Esophagus muscularis mucosa (tissue), 4 donors: ENCODE data around the gene STAT1. TPM values are rescaled to one million over a fixed set of nuclear protein-coding genes. Genes with fewer than 3 reads are reported as not detected.

Experiments used
- DNase-seq: peaks from one replicate; pipeline ENCODE4 v3.0.0-alpha.2; 2017; ENCODE audit errors: extremely low spot score
- H3K27ac ChIP-seq, 4 donors: fragments of 200-600 bp; sonication (generic); replicated peaks in 1 of 4; 1 replicate in 3 of 4; 2 replicates in 1 of 4; pipeline ENCODE4 v1.5.1; 2016 to 2019; ENCODE audit warnings: mild to moderate bottlenecking in 1 of 4
- H3K27me3 ChIP-seq, 4 donors: fragments of 200-600 bp; sonication (generic); one replicate each; pipeline versions ENCODE4 v1.5.1 to v1.6.0; 2016 to 2019
- H3K36me3 ChIP-seq, 4 donors: fragments of 200-600 bp; sonication (generic); one replicate each; pipeline ENCODE4 v1.5.1; 2016 to 2019
- H3K4me1 ChIP-seq, 4 donors: fragments of 200-600 bp; sonication (generic); one replicate each; pipeline ENCODE4 v1.5.1; 2016 to 2019
- H3K4me3 ChIP-seq, 4 donors: fragments of 200-600 bp; sonication (generic); 1 replicate in 2 of 4; 2 replicates in 2 of 4; pipeline ENCODE4 v1.5.1; 2016 to 2019; ENCODE audit warnings: mild to moderate bottlenecking in 4 of 4, moderate library complexity in 1 of 4
- H3K9me3 ChIP-seq, 4 donors: fragments of 200-600 bp; sonication (generic); 1 replicate in 3 of 4; 2 replicates in 1 of 4; pipeline ENCODE4 v1.5.1; 2016 to 2019
- EP300 ChIP-seq: sonication (generic); formaldehyde crosslinking; IDR thresholded peaks from one replicate; pipeline ENCODE4 v1.6.1; 2017; ENCODE audit warnings: antibody characterized with exemption
- POLR2A ChIP-seq: fragments of 450-650 bp; IDR thresholded peaks from one replicate; pipeline ENCODE4 v1.6.1; 2017; ENCODE audit warnings: antibody characterized with exemption, moderate library complexity, mild to moderate bottlenecking, low read depth
- POLR2AphosphoS5 ChIP-seq, 2 donors: sonication (generic); formaldehyde crosslinking; IDR thresholded peaks; one replicate each; pipeline ENCODE4 v1.6.1; 2017; ENCODE audit warnings: antibody characterized with exemption in 2 of 2
- WGBS: methylation state at CpG from one replicate; pipeline ENCODE4 v1.1.5; 2018; 5-methylcytosine and 5-hydroxymethylcytosine counted together
- intact Hi-C: fragments of 100-400 bp; cut with DNase I; formaldehyde crosslinking; loops from one replicate; pipeline ENCODE4 v1.15.1; 2023
- total RNA-seq, 4 donors: library from RNA; depleted of rRNA; stranded (reverse); fragments of >200 nt; gene quantifications; one replicate each; pipeline versions ENCODE4 v1.1.0 to v1.2.1, GENCODE V29; 2016
- TF ChIP-seq, protein P1 (sequence below), 3 experiments: fragments of 200-600 bp in 2 of 3; fragments of 450-650 bp in 1 of 3; sonication (generic) in 2 of 3; IDR thresholded peaks; one replicate each; pipeline ENCODE4 v1.5.1; 2017 to 2019; ENCODE audit warnings: antibody characterized with exemption in 3 of 3, mild to moderate bottlenecking in 2 of 3, moderate library complexity in 1 of 3

STAT1 gene
- total RNA-seq, 4 donors from 2014 or later = 44.2 to 57.3 (median 48.6) TPM

DNA sequence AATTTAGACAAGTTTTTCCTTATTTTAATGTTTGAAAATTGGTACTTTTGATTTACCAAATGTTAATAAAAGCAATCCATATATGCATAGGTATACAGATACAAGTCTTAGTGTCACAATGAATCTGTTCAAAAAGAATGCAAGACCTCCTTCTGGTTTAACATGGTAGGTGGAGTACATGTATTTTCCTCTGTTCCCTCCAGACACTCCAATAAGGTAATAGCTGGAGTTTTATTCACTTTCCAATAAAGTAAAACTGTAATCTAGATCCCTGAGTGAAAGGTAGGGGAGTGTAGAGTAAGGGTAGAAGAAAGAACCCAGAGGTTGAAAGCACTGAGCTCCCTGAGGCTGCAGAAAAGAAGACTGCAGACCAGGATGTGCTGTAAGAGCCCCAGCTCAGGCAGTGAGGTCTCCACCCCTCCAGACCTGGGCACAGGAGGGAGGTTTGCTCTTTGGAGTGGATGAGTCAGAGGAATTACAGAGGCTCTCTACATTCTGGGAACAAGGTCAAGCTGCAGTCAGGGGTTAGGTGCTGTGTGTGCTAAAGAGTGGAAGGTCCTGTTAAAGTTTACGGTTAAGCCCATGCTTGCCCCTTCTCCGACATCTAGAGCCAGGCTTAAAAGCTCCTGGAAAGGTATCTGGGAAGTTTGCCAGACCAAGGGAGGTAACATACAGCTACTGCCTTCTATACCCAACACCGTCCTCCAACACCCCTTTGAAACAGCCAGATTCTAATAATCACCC is 27.6 kb upstream of the STAT1 start:
- TF ChIP-seq EP300 (no peak), POLR2AphosphoS5 (IDR thresholded peaks at IDR 0.05) (no peak)
- TF ChIP-seq, protein P1, sequence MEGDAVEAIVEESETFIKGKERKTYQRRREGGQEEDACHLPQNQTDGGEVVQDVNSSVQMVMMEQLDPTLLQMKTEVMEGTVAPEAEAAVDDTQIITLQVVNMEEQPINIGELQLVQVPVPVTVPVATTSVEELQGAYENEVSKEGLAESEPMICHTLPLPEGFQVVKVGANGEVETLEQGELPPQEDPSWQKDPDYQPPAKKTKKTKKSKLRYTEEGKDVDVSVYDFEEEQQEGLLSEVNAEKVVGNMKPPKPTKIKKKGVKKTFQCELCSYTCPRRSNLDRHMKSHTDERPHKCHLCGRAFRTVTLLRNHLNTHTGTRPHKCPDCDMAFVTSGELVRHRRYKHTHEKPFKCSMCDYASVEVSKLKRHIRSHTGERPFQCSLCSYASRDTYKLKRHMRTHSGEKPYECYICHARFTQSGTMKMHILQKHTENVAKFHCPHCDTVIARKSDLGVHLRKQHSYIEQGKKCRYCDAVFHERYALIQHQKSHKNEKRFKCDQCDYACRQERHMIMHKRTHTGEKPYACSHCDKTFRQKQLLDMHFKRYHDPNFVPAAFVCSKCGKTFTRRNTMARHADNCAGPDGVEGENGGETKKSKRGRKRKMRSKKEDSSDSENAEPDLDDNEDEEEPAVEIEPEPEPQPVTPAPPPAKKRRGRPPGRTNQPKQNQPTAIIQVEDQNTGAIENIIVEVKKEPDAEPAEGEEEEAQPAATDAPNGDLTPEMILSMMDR (IDR thresholded peaks at IDR 0.05) = no peak
- Histone ChIP-seq H3K27ac (no peak overlapping the region), H3K4me3 (no peak overlapping the region), H3K27me3 (peaks cover 0 to 2% (median 0%) of the 10 kb centered on the region in 4 donors), H3K36me3 (no peaks in the 10 kb centered on the region), H3K9me3 (no peaks in the 10 kb centered on the region), H3K4me1 (no peaks in the 10 kb centered on the region)
- 100% methylated on average over 3 of the region's 3 CpGs for WGBS
- intact Hi-C loops = no loop called here
- no peak for DNase-seq

- H3K9me3 ChIP-seq = no peaks in the 10 kb centered on the region
- no peaks in the 10 kb centered on the region for H3K4me1 ChIP-seq
- intact Hi-C loops = no loop called here
- no peaks in the 10 kb centered on the region for H3K36me3 ChIP-seq
- no peak overlapping the region for H3K4me3 ChIP-seq
- TF ChIP-seq POLR2AphosphoS5 (IDR thresholded peaks at IDR 0.05) (no peak), EP300 (no peak), POLR2A (no peak)
- TF ChIP-seq, protein P1 (IDR thresholded peaks at IDR 0.05) = no peak
- no peak overlapping the region for H3K27ac ChIP-seq
- H3K27me3 ChIP-seq = no peaks in the 10 kb centered on the region
- 86% methylated on average over 1 of the region's 1 CpG for WGBS
- DNase-seq = no peak
Measured at GRCh38 chr2:191039616-191040015, 25.6 kb upstream of the STAT1 start.

DNA sequence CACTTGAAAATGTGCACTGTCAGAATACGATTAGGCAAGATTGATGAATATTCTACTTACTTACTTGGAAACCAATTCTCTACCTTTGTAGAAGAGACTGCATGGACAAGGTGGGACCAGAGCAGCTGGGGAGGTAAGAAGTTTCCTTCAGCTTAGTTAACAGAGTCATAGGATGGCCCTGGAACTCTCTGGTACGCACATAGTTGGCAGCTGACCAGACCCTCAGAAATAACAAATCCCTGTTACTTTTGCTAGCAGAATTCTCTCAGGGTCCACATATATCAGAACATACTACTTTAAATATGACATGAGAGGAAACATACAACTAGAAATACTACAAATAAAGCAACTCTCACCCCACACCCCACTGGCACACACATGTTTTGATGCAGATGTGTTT is 24.8 kb upstream of the STAT1 start:
- intact Hi-C loops = no loop called here
- TF ChIP-seq EP300 = no peak
- TF ChIP-seq POLR2AphosphoS5 (IDR thresholded peaks at IDR 0.05) = no peak
- TF ChIP-seq, protein P1 (IDR thresholded peaks at IDR 0.05) = no peak
- TF ChIP-seq POLR2A = no peak
- WGBS = 94% methylated on average over 2 of the region's 2 CpGs
- H3K36me3 ChIP-seq = no peaks in the 10 kb centered on the region
- no peak overlapping the region for H3K27ac ChIP-seq
- no peak overlapping the region for H3K4me3 ChIP-seq
- H3K4me1 ChIP-seq = no peaks in the 10 kb centered on the region
- no peaks in the 10 kb centered on the region for H3K9me3 ChIP-seq
- H3K27me3 ChIP-seq = no peaks in the 10 kb centered on the region
- no peak for DNase-seq

GRCh38 chr2:191038241-191038725 is 24.3 kb upstream of the STAT1 start:
- 62% methylated on average over 2 of the region's 2 CpGs for WGBS
- intact Hi-C loops = no loop called here
- no peaks in the 10 kb centered on the region for H3K36me3 ChIP-seq
- no peaks in the 10 kb centered on the region for H3K27me3 ChIP-seq
- no peaks in the 10 kb centered on the region for H3K4me1 ChIP-seq
- H3K4me3 ChIP-seq = no peak overlapping the region
- no peak for DNase-seq
- TF ChIP-seq EP300 = no peak
- TF ChIP-seq POLR2A = no peak
- TF ChIP-seq, protein P1 (IDR thresholded peaks at IDR 0.05) = no peak
- no peak for TF ChIP-seq POLR2AphosphoS5 (IDR thresholded peaks at IDR 0.05)
- H3K9me3 ChIP-seq = no peaks in the 10 kb centered on the region
- no peak overlapping the region for H3K27ac ChIP-seq
